H1 (cell line): Measurements from ENCODE around the gene TRUB1. TPM values are rescaled to one million over a fixed set of nuclear protein-coding genes. Genes with fewer than 3 reads are reported as not detected.

Experiments
- CTCF ChIA-PET: fragments of 300-600 bp; sonication (Branson Sonifier 250); formaldehyde crosslinking; loops from one replicate; lab custom pipeline; 2021; ENCODE audit not compliant: partially characterized antibody; lab: Charles Lee
- POLR2A ChIA-PET: fragments of 300-600 bp; sonication (Branson Sonifier 250); formaldehyde crosslinking; loops from one replicate; lab custom pipeline; 2021; ENCODE audit warnings: inconsistent platforms; ENCODE audit not compliant: partially characterized antibody; lab: Charles Lee
- DNase-seq, 2 experiments: peaks; one replicate each; pipeline versions ENCODE4 v3.0.0 to v3.0.0-alpha.2; 2010 to 2022; ENCODE audit warnings: low spot score in 2 of 2, low read depth in 1 of 2, mixed read lengths in 1 of 2
- FAIRE-seq: peaks from 2 replicates; lab custom pipeline; 2011; peaks lifted over from hg19 to GRCh38; lab: Jason Lieb, UNC
- H2AFZ ChIP-seq: 2 replicates; pipeline ENCODE4 v1.8.1; 2012; ENCODE audit warnings: low read length, inconsistent platforms
- H2AK5ac ChIP-seq: 2 replicates; pipeline ENCODE4 v1.6.1; 2013; ENCODE audit warnings: low read depth, low read length
- H2BK120ac ChIP-seq: replicated peaks from 2 replicates; pipeline ENCODE3; 2013; ENCODE audit warnings: low read depth, low read length, inconsistent platforms
- H2BK12ac ChIP-seq: 2 replicates; pipeline ENCODE4 v1.6.1; 2013; ENCODE audit warnings: low read depth, low read length
- H2BK15ac ChIP-seq: 2 replicates; pipeline ENCODE4 v1.6.1; 2013; ENCODE audit warnings: low read length
- H2BK20ac ChIP-seq: 2 replicates; pipeline ENCODE4 v1.6.1; 2013; ENCODE audit warnings: low read length
- H2BK5ac ChIP-seq: 2 replicates; pipeline ENCODE4 v1.6.1; 2013; ENCODE audit warnings: low read depth, low read length
- H3K14ac ChIP-seq: 2 replicates; pipeline ENCODE4 v1.6.1; 2013; ENCODE audit warnings: inconsistent platforms; ENCODE audit not compliant: insufficient read length
- H3K18ac ChIP-seq: 2 replicates; pipeline ENCODE4 v1.6.1; 2013; ENCODE audit warnings: low read length; ENCODE audit errors: extremely low read depth
- H3K23ac ChIP-seq: 2 replicates; pipeline ENCODE4 v1.6.1; 2013; ENCODE audit warnings: inconsistent platforms; ENCODE audit not compliant: insufficient read length
- H3K23me2 ChIP-seq: 2 replicates; pipeline ENCODE4 v1.6.1; 2013; ENCODE audit warnings: low read depth, low read length
- H3K27ac ChIP-seq: 2 replicates; pipeline ENCODE4 v1.6.1; 2011; ENCODE audit warnings: low read depth, low read length, inconsistent platforms
- H3K27me3 ChIP-seq, 4 experiments: replicated peaks in 1 of 4; 1 replicate in 1 of 4; 2 replicates in 3 of 4; pipeline versions ENCODE4 v1.6.1 to v1.8.1; 2011 to 2013; ENCODE audit warnings: low read length in 3 of 4, mild to moderate bottlenecking in 3 of 4, inconsistent platforms in 2 of 4, mixed read lengths in 2 of 4, moderate library complexity in 1 of 4; ENCODE audit not compliant: control insufficient read depth in 3 of 4, insufficient read depth in 3 of 4; ENCODE audit errors: extremely low read depth in 1 of 4
- H3K36me3 ChIP-seq, 4 experiments: 2 replicates each; pipeline versions ENCODE4 v1.6.1 to v1.8.1; 2011 to 2013; ENCODE audit warnings: mild to moderate bottlenecking in 4 of 4, low read length in 3 of 4, moderate library complexity in 2 of 4, control low read depth in 1 of 4, inconsistent platforms in 1 of 4; ENCODE audit not compliant: insufficient read depth in 4 of 4, control insufficient read depth in 2 of 4
- H3K4ac ChIP-seq: replicated peaks from 2 replicates; pipeline ENCODE3; 2013; ENCODE audit warnings: low read length, low read depth, mixed read lengths, inconsistent platforms; ENCODE audit not compliant: insufficient read length
- H3K4me1 ChIP-seq, 4 experiments: replicated peaks in 1 of 4; 1 replicate in 1 of 4; 2 replicates in 3 of 4; pipeline versions ENCODE4 v1.6.1 to v1.8.1; 2011 to 2013; ENCODE audit warnings: low read length in 3 of 4, inconsistent platforms in 2 of 4, mixed read lengths in 1 of 4; ENCODE audit not compliant: insufficient read depth in 4 of 4, control insufficient read depth in 3 of 4
- H3K4me2 ChIP-seq, 2 experiments: 2 replicates each; pipeline versions ENCODE4 v1.6.1 to v1.8.1; 2011 to 2013; ENCODE audit warnings: low read depth in 2 of 2, low read length in 2 of 2, control low read depth in 1 of 2, inconsistent platforms in 1 of 2, mild to moderate bottlenecking in 1 of 2; ENCODE audit not compliant: insufficient read depth in 1 of 2
- H3K4me3 ChIP-seq, 4 experiments: fragments of 200-600, 300-600 bp in 1 of 4; sonication (generic), shearing (Covaris generic), sonication (Bioruptor Twin) in 1 of 4; 2 replicates each; pipeline versions ENCODE4 v1.5.1 to v1.8.1; 2011 to 2016; ENCODE audit warnings: low read length in 4 of 4, low read depth in 3 of 4, control low read depth in 2 of 4, inconsistent platforms in 2 of 4, mild to moderate bottlenecking in 2 of 4, mixed read lengths in 1 of 4, moderate library complexity in 1 of 4; ENCODE audit not compliant: insufficient read depth in 2 of 4; ENCODE audit errors: extremely low read depth in 1 of 4
- H3K56ac ChIP-seq: replicated peaks from 2 replicates; pipeline ENCODE3; 2013; ENCODE audit warnings: low read depth, mild to moderate bottlenecking, mixed read lengths, low read length, inconsistent platforms; ENCODE audit not compliant: insufficient read length
- H3K79me1 ChIP-seq: 2 replicates; pipeline ENCODE4 v1.6.1; 2013; ENCODE audit warnings: low read depth, low read length, control low read depth
- H3K79me2 ChIP-seq, 2 experiments: 2 replicates each; pipeline versions ENCODE4 v1.6.1 to v1.8.1; 2012 to 2013; ENCODE audit warnings: low read length in 2 of 2, mild to moderate bottlenecking in 2 of 2, inconsistent platforms in 1 of 2; ENCODE audit not compliant: insufficient read depth in 2 of 2, control insufficient read depth in 1 of 2
- H3K9ac ChIP-seq, 4 experiments: replicated peaks in 1 of 4; 1 replicate in 1 of 4; 2 replicates in 3 of 4; pipeline versions ENCODE4 v1.6.1 to v1.8.1; 2011 to 2013; ENCODE audit warnings: low read depth in 3 of 4, low read length in 3 of 4, control low read depth in 2 of 4, mild to moderate bottlenecking in 2 of 4, moderate library complexity in 2 of 4, inconsistent platforms in 1 of 4; ENCODE audit errors: extremely low read depth in 1 of 4
- H3K9me3 ChIP-seq, 2 experiments: 2 replicates each; pipeline versions ENCODE4 v1.6.1 to v1.8.1; 2012 to 2013; ENCODE audit warnings: mild to moderate bottlenecking in 2 of 2, moderate library complexity in 2 of 2, control low read depth in 1 of 2, inconsistent platforms in 1 of 2, low read depth in 1 of 2, low read length in 1 of 2, mixed read lengths in 1 of 2; ENCODE audit not compliant: insufficient read depth in 2 of 2
- H4K20me1 ChIP-seq, 2 experiments: replicated peaks in 1 of 2; 2 replicates each; pipeline versions ENCODE3 to v1.8.1; 2011 to 2013; ENCODE audit warnings: inconsistent platforms in 2 of 2, low read length in 2 of 2, mild to moderate bottlenecking in 1 of 2; ENCODE audit not compliant: insufficient read depth in 2 of 2, control insufficient read depth in 1 of 2
- H4K5ac ChIP-seq: 2 replicates; pipeline ENCODE4 v1.6.1; 2013; ENCODE audit warnings: low read length, low read depth, mixed read lengths, inconsistent platforms; ENCODE audit not compliant: insufficient read length
- H4K8ac ChIP-seq: 2 replicates; pipeline ENCODE4 v1.8.0; 2013; ENCODE audit warnings: mild to moderate bottlenecking, moderate library complexity, low read length, inconsistent platforms; ENCODE audit not compliant: insufficient read depth; ENCODE audit errors: extremely low read depth
- H4K91ac ChIP-seq: replicated peaks from 2 replicates; pipeline ENCODE3; 2013; ENCODE audit warnings: low read length, mixed read lengths, inconsistent platforms; ENCODE audit not compliant: insufficient read length
- CTBP2 ChIP-seq: IDR thresholded peaks from 2 replicates; pipeline ENCODE4 v1.7.0; 2011; ENCODE audit warnings: borderline replicate concordance, mild to moderate bottlenecking, moderate library complexity, mixed read lengths, low read length; ENCODE audit not compliant: insufficient read depth, insufficient read length
- KDM1A ChIP-seq: fragments of 200-600, 300-600 bp; sonication (generic); IDR thresholded peaks from 2 replicates; pipeline ENCODE4 v1.7.1; 2016; ENCODE audit warnings: mild to moderate bottlenecking, low read length, borderline replicate concordance
- SIRT6 ChIP-seq: IDR thresholded peaks from one replicate; pipeline ENCODE4 v1.7.1; 2012; ENCODE audit warnings: low read length, inconsistent platforms
- SRF ChIP-seq: IDR thresholded peaks from 2 replicates; pipeline ENCODE4 v1.6.1; 2011; ENCODE audit warnings: mild to moderate bottlenecking, low read depth, low read length, moderate library complexity
- WGBS, 2 experiments: shearing (Covaris generic) in 1 of 2; methylation state at CpG; one replicate each; pipeline versions ENCODE4 v1.1.6 to v1.1.7; 2013 to 2015; ENCODE audit warnings: low lambda C conversion rate in 2 of 2, mixed read lengths in 2 of 2, inconsistent platforms in 1 of 2, low coverage in 1 of 2, missing lambda C conversion rate in 1 of 2; ENCODE audit not compliant: insufficient replicate concordance in 2 of 2, insufficient coverage in 1 of 2, insufficient read length in 1 of 2; ENCODE audit errors: extremely low coverage in 1 of 2, missing lambda C conversion rate in 1 of 2; 5-methylcytosine and 5-hydroxymethylcytosine counted together
- polyA plus RNA-seq, 7 experiments: library from polyadenylated mRNA; depleted of rRNA in 3 of 7; stranded (reverse) in 5 of 7; unstranded in 2 of 7; fragments of >200 nt in 5 of 7; fragments of 200-250 nt in 2 of 7; gene quantifications; 1 replicate in 5 of 7; 2 replicates in 1 of 7; 4 replicates in 1 of 7; pipeline versions ENCODE4 v1.2.1 to v1.2.3, GENCODE V29; 2011 to 2013; ENCODE audit warnings: missing spikeins in 2 of 7, mixed read lengths in 2 of 7
- total RNA-seq: library from RNA; stranded (reverse); fragmentation: NEBNext Ultra II Directional; extraction: Animal tissue kit (Norgen Biotek cat#: 25700); gene quantifications from 2 replicates; pipeline ENCODE4 v1.2.1, GENCODE V29; 2021

The TRUB1 gene
- total and polyA plus RNA-seq, 2 of the 8 experiments (the other 6 are each of a cell fraction or from before 2014, with no cell fraction given) = 6.3 to 22.2 TPM

DNA sequence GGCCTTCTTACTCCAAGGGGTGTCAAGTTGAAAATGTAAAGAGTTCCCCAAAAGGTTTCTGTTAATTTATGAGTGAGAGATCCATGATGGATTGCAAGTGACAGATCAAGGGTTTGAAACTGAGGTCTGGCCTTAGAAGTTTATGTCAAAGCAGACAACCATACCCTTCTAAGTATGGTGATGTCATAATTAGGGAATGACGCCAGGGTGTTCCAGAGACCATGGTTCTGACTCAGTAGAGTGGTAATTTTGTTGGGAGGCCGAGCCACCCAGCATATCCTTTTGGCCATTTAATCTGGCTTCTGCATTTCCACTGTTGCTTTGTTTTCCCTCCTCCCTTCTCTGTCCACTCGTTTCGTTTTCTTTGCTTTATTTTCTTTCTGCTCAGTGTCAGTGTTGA is 2.7 kb downstream of the TRUB1 start:
- Histone ChIP-seq H3K36me3 (peaks cover 8 to 39% (median 18%) of the 10 kb centered on the region in 4 experiments; a peak in 7 of 8 replicates), H4K5ac (no peak overlapping the region), H3K23me2 (no peaks in the 10 kb centered on the region), H2BK5ac (no peak overlapping the region), H2AFZ (no peak overlapping the region), H2AK5ac (no peak overlapping the region), H3K9me3 (no peaks in the 10 kb centered on the region), H3K79me2 (peaks cover 7 to 47% of the 10 kb centered on the region in 2 experiments; a peak in 3 of 4 replicates), H3K14ac (no peak overlapping the region), H3K27me3 (no peaks in the 10 kb centered on the region), H3K56ac (no peak overlapping the region), H2BK20ac (no peak overlapping the region), H3K9ac (no peak overlapping the region), H3K4me1 (no peaks in the 10 kb centered on the region; a peak in 3 of 7 replicates), H4K8ac (no peak overlapping the region), H3K18ac (no peak overlapping the region), H4K91ac (no peak overlapping the region), H3K4ac (no peak overlapping the region), H2BK120ac (no peak overlapping the region), H3K4me3 (no peak overlapping the region), H4K20me1 (peaks cover 0 to 4% of the 10 kb centered on the region in 2 experiments), H3K4me2 (no peak overlapping the region; a peak in 1 of 4 replicates), H2BK12ac (no peak overlapping the region), H3K23ac (no peak overlapping the region), H3K79me1 (no peaks in the 10 kb centered on the region; the same call in 1 of the 2 replicates), H2BK15ac (no peak overlapping the region), H3K27ac (no peak overlapping the region)
- CTCF ChIA-PET = interaction anchor here (0.8 to 1.0 kb wide), 2 partner anchors 62 to 66 kb away, joined by 3 read pairs; no protein-coding TSS in a partner anchor
- no peak for DNase-seq
- FAIRE-seq = no peak
- POLR2A ChIA-PET = no interaction called here
- WGBS, 2 experiments = 92% methylated on average over 4 of the region's 4 CpGs; no CpG with 5 or more reads in 1 of the 2 experiments
- TF ChIP-seq SIRT6 (no peak), SRF (no peak), KDM1A (no peak), CTBP2 (no peak)
